ELR (cell line): ENCODE data around the gene RITA1.

ENCODE experiments used
- DNase-seq: peaks from one replicate; pipeline ENCODE4 v3.0.0-alpha.2; 2015; ENCODE audit warnings: low read depth

RITA1 gene

DNA sequence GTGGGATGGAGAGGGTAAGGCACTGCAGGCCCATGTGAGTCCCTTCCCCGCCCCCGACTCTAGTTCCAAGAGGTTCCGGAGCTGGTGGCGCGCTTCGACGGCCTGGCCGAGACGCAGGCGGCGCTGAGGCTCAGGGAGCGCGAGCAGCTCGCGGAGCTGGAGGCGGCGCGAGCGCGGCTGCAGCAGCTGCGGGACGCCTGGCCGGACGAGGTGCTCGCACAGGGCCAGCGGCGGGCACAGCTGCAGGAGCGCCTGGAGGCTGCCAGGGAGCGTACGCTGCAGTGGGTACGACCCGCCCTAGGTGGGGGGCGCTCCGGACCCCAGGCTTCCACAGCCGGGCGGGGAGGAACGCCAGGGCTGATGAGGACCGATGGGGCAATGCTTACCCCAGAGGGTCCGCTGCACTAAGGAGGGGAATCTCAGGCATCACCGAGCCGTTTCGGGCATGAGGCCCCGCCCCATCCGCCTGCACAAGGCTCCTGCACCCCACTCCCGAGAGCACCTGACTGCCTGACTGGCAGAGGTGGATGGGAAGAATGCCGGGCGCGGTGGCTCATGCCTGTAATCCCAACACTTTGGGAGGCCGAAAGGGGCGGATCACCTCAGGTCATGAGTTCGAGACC lies 31.1 kb upstream of the RITA1 start:
- DNase-seq = no peak

DNA sequence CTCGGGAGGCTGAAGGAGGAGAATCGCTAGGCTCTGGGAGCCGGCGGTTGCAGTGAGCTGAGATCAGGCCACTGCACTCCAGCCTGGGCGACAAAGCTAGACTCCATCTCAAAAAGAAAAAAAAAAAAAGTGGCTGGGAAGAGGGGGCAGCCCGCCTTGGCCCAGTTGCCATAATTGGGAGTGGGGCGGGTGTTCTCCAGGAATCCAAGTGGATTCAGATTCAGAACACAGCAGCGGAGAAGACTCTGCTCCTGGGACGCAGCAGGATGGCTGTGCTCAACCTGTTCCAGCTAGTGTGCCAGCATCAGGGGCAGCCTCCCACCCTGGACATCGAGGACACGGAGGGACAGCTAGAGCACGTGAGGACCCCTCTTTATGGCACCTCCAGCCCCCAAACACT lies 30.5 kb upstream of the RITA1 start:
- DNase-seq = no peak

GRCh38 chr12:113155646-113156045 lies 29.9 kb upstream of the RITA1 start:
- DNase-seq = no peak

- no peak for DNase-seq
Observed at GRCh38 chr12:113157218-113157859, 28.2 kb upstream of the RITA1 start.

DNA sequence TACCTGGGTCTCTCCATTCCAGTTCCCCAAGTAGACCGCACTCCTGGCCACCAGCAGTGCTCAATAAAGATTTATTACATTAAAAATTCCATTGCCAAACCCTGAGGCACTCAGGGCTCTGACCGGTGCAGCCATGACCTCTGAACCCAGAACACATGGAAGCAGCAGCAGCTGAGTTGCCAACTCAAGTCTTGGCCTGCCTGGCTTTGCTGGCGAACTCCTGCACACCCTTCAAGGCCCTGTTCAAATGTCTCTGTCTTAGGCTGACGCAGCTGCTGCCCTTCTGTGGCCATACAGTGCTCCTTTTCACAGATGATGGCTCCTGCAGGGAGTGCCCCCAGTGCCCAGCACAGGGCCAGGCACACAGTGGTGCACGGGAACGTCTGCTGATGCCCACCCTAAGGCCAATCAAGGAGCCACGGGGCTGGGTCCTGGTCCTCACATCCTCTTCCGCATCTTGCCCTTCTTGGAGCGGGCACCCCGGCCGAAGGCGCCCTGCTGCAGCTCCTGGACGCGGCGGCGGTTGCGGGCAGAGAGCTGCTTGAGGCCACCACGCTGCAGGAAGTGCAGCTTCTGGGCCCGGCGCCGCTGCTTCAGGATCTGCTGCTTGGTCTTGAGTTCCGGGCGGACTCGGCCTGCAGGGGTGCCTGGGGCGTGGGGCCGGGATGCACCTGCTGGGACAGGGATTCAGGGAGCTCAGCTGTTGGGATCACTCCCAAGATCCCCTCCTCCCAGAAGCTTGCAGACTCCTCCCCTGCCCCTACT lies 26.9 kb upstream of the RITA1 start:
- no peak for DNase-seq

- no peak for DNase-seq
Observed at GRCh38 chr12:113159937-113160336, 25.6 kb upstream of the RITA1 start.

GRCh38 chr12:113161415-113162016 lies 24.0 kb upstream of the RITA1 start:
- peak; percentile 45 for DNase-seq

DNA sequence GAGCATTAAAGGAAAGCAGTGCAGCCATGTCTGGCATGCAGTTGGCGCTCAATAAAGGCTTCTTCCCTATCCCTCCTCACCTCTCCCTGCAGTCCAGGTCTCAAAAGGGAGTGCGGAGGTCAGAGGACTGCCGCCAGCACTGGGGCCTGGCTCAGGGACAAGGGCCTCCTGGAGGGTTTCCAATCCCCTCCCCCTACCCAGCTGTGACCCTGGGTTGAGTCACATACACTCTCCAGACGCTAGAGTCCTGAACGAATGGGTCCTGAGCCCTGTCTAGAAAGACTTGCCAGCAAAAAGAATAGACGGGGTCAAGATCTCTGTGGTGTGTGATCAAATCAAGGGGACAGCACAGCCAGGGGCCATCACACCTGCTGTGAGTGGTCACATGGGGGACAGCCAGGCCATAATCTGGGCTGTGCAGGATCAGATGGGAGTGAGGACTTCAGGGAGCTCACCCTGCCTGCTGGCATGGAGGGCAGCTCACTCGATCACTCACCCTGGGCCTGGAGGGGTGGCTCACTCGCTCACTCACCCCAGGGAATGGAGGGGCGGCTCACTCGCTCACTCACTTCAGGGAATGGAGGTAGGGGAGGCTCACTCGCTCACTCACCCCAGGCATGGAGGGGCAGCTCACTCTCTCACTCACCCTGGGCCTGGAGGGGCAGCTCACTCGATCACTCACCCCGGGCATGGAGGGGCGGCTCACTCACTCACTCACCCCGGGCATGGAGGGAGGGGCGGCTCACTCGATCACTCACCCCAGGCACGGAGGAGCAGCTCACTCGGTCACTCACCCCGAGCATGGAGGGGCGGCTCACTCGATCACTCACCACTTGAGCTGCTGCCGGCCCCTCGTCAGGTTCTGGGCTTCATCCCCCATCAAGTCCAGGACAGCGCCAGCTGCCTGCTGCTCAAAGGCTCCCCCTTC lies 23.2 kb upstream of the RITA1 start:
- DNase-seq = peak; percentile 57

GRCh38 chr12:113163030-113163360 lies 22.5 kb upstream of the RITA1 start:
- no peak for DNase-seq

GRCh38 chr12:113164014-113164413 lies 21.5 kb upstream of the RITA1 start:
- no peak for DNase-seq

GRCh38 chr12:113165521-113166450 lies 19.7 kb upstream of the RITA1 start:
- DNase-seq = no peak

GRCh38 chr12:113167868-113168267 lies 17.7 kb upstream of the RITA1 start:
- DNase-seq = no peak

DNA sequence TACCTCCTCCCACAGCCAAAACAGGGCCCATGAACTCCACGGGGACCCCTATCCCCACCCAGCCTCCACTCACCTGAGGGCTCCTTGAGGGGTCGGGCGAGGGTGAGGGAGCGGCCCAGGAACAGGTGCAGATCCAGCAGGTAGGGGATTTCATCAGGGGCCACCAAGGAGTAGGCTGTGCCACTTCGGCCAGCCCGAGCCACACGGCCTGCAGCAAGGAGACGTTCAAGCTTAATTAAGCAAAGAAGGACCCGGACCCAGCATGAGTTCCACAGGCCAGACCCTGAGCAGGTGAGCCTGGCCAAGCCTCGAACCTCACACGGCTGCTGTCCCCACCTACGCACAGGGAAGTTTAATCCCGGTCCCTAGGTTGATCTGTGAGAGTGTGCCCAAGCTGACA lies 15.8 kb upstream of the RITA1 start:
- DNase-seq = no peak

GRCh38 chr12:113170457-113170856 lies 15.1 kb upstream of the RITA1 start:
- no peak for DNase-seq

DNA sequence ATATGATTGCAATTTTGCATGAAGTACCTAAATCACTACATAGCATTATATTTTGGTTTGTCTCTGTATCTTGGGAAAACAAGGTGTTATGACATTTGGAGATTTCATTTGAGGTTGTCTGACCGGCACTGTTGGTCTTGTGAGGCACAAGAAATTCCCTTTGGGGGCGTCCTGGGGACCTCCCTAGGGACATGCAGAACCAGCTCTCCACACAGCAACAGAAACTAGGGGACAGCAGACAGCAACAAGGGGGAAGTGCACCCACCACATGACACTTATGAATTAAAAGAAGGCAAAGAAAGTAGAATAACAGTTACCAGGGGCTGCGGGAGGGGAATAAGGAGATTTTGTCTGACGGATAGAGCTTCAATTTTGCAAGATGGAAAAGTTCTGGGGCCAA lies 14.6 kb upstream of the RITA1 start:
- DNase-seq = no peak

DNA sequence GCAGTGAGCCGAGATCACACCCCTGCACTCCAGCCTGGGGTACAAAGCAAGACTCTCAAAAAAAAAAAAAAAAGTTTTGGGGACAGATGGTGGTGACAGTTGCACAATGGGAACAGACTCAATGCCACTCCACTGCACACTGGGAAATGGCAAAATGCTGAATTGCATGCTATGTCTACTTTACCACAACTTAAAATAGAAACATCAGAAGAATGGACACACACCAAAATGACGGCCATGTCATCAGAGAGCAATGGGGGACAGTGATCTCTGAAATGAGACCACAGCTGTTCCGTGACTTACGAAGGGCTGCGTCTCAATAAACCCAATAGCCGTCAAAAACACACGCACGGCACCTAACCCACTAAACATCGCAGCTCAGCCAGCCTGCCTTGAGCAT lies 14.0 kb upstream of the RITA1 start:
- DNase-seq = no peak

GRCh38 chr12:113172185-113172584 lies 13.3 kb upstream of the RITA1 start:
- no peak for DNase-seq

DNA sequence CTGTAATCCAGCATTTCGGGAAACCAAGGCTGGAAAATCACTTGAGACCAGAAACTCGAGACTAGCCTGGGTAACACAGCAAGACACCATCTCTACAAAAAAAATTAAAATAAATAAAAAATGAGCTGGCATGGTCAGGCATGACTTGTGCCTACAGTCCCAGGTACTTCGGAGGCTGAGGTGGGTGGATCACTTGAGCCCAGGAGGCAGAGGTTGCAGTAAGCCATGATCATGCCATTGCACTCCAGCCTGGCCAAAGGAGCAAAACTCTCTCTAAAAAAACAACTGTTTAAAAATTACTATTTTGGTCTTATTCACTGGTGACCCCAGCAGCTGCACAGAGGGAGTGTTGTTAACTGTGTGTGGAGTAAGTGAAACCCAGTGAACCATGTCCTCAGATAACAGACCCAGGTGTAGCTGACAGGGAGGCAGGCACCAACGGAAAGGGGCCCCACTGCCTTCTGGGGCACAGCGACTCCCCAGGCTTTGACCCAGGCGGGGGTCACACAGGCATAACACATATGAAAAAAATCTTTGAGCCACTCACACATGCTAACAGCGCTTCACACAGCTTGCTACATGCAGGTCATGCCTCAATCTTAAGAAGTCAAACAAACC lies 12.3 kb upstream of the RITA1 start:
- no peak for DNase-seq

GRCh38 chr12:113174461-113175384 lies 10.8 kb upstream of the RITA1 start:
- DNase-seq = peak; percentile 77
